GM12878 (cell line): ENCODE data around the gene DUSP22. TPM values are rescaled to one million over a fixed set of nuclear protein-coding genes. Genes with fewer than 3 reads are reported as not detected.

Experiments used
- ATAC-seq: fragments of 200-7000 bp; cut with Tn5 transposase; 3 replicates; pipeline ENCODE4 v1.9.1; 2020; ENCODE audit warnings: mild to moderate bottlenecking, moderate library complexity
- BruUV-seq: library from RNA; stranded (reverse); fragments of 400-500 nt; replicated peaks from 2 replicates; lab custom pipeline; 2021; lab: Mats Ljungman, UMichigan
- CTCF ChIA-PET: fragments of 300-600 bp; sonication (Branson Sonifier 250); formaldehyde crosslinking; extraction: SDS; loops from one replicate; lab custom pipeline; 2021; ENCODE audit warnings: inconsistent platforms; lab: Yijun Ruan, JAX
- POLR2A ChIA-PET: fragments of 350-600 bp; formaldehyde crosslinking; extraction: SDS; loops from one replicate; lab custom pipeline; 2021; ENCODE audit warnings: inconsistent platforms; lab: Charles Lee
- RAD21 ChIA-PET: fragments of 300-600 bp; sonication (Branson Sonifier 250); formaldehyde crosslinking; loops from one replicate; lab custom pipeline; 2023; ENCODE audit warnings: antibody characterized with exemption; ENCODE audit not compliant: unreplicated experiment; lab: Charles Lee
- SMC1A ChIA-PET: fragments of 300-600 bp; sonication (Branson Sonifier 250); formaldehyde crosslinking; loops from one replicate; lab custom pipeline; 2023; ENCODE audit not compliant: unreplicated experiment, uncharacterized antibody; lab: Charles Lee
- DNase-seq: peaks from one replicate; pipeline ENCODE4 v3.0.0-alpha.2; 2011; ENCODE audit warnings: low read depth, low spot score
- FAIRE-seq: peaks from 3 replicates; lab custom pipeline; 2011; peaks lifted over from hg19 to GRCh38; lab: Jason Lieb, UNC
- H2AFZ ChIP-seq: 2 replicates; pipeline ENCODE4 v1.6.0; 2011; ENCODE audit warnings: low read depth, low read length, control low read depth; ENCODE audit not compliant: control insufficient read depth
- H3K27ac ChIP-seq: 2 replicates; pipeline ENCODE4 v1.5.1; 2011; ENCODE audit warnings: control low read depth; ENCODE audit not compliant: control insufficient read depth, insufficient read depth
- H3K27me3 ChIP-seq, 2 experiments: replicated peaks in 1 of 2; 2 replicates each; pipeline versions ENCODE4 v1.6.0 to v1.6.1; 2011; ENCODE audit warnings: low read length in 1 of 2; ENCODE audit not compliant: control insufficient read depth in 2 of 2, insufficient read depth in 2 of 2
- H3K36me3 ChIP-seq, 2 experiments: 2 replicates each; pipeline ENCODE4 v1.5.1; 2011; ENCODE audit warnings: low read length in 1 of 2; ENCODE audit not compliant: control insufficient read depth in 2 of 2, insufficient read depth in 2 of 2
- H3K4me1 ChIP-seq: 2 replicates; pipeline ENCODE4 v1.6.1; 2011; ENCODE audit warnings: mild to moderate bottlenecking, low read length, moderate library complexity, mixed read lengths; ENCODE audit not compliant: control insufficient read depth, insufficient read depth
- H3K4me2 ChIP-seq: 2 replicates; pipeline ENCODE4 v1.6.0; 2011; ENCODE audit warnings: control low read depth; ENCODE audit not compliant: control insufficient read depth, insufficient read depth
- H3K4me3 ChIP-seq: fragments of 200-600 bp; sonication (generic); 2 replicates; pipeline ENCODE4 v1.5.1; 2016
- H3K79me2 ChIP-seq: 2 replicates; pipeline ENCODE4 v1.6.0; 2011; ENCODE audit warnings: low read length; ENCODE audit not compliant: control insufficient read depth, insufficient read depth
- H3K9ac ChIP-seq: 2 replicates; pipeline ENCODE4 v1.8.0; 2011; ENCODE audit warnings: low read length, control low read depth, mixed read lengths; ENCODE audit not compliant: control insufficient read depth, insufficient read depth
- H3K9me3 ChIP-seq: replicated peaks from 3 replicates; pipeline ENCODE4 v1.5.1; 2011; ENCODE audit warnings: mild to moderate bottlenecking, low read length; ENCODE audit not compliant: control insufficient read depth, insufficient read depth
- H4K20me1 ChIP-seq: 2 replicates; pipeline ENCODE4 v1.6.0; 2011; ENCODE audit not compliant: control insufficient read depth, insufficient read depth
- BCL11A ChIP-seq: IDR thresholded peaks from 2 replicates; pipeline ENCODE4 v1.6.1; 2011; ENCODE audit warnings: low read depth, low read length
- BHLHE40 ChIP-seq, 2 experiments: fragments of 450-650 bp in 1 of 2; IDR thresholded peaks; 2 replicates each; pipeline ENCODE4 v1.6.1; 2011 to 2017; ENCODE audit warnings: low read depth in 2 of 2, borderline replicate concordance in 1 of 2, improper control_type of control experiment in 1 of 2, low read length in 1 of 2, mild to moderate bottlenecking in 1 of 2
- FOXK2 ChIP-seq: fragments of 450-650 bp; IDR thresholded peaks from 2 replicates; pipeline ENCODE4 v1.6.1; 2017; ENCODE audit warnings: mild to moderate bottlenecking, moderate library complexity
- GATAD2B ChIP-seq: fragments of 450-650 bp; conservative IDR thresholded peaks from 2 replicates; pipeline ENCODE4 v1.6.1; 2017; ENCODE audit warnings: low read depth, mild to moderate bottlenecking, moderate library complexity
- KDM1A ChIP-seq: fragments of 200-600 bp; sonication (generic); IDR thresholded peaks from 2 replicates; pipeline ENCODE4 v1.6.1; 2016; ENCODE audit warnings: borderline replicate concordance
- PAX8 ChIP-seq: fragments of 450-650 bp; IDR thresholded peaks from 2 replicates; pipeline ENCODE4 v1.6.1; 2017; ENCODE audit warnings: mild to moderate bottlenecking, moderate library complexity
- RCOR1 ChIP-seq: conservative IDR thresholded peaks from 2 replicates; pipeline ENCODE4 v1.6.1; 2012; ENCODE audit warnings: low read depth, low read length, improper control_type of control experiment
- TAF1 ChIP-seq: IDR thresholded peaks from 2 replicates; pipeline ENCODE4 v1.6.1; 2011; ENCODE audit warnings: mild to moderate bottlenecking, low read depth, low read length, borderline replicate concordance
- ZZZ3 ChIP-seq: IDR thresholded peaks from 2 replicates; pipeline ENCODE4 v1.6.1; 2011; ENCODE audit warnings: low read depth; ENCODE audit not compliant: control insufficient read depth, insufficient read length
- whole genome bisulfite sequencing: methylation state at CpG from one replicate; pipeline ENCODE4 v1.1.6; 2016; ENCODE audit warnings: low lambda C conversion rate; ENCODE audit not compliant: insufficient replicate concordance, insufficient coverage; ENCODE audit errors: missing lambda C conversion rate; 5-methylcytosine and 5-hydroxymethylcytosine counted together
- in situ Hi-C: fragments of 300-500 bp; cut with MboI; formaldehyde crosslinking; loops from 9 replicates; pipeline ENCODE4 v1.14.3; 2018; ENCODE audit warnings: mixed read lengths
- intact Hi-C: fragments of 100-400 bp; cut with micrococcal nuclease; formaldehyde crosslinking; loops from one replicate; pipeline ENCODE4 v1.14.2; 2022; ENCODE audit not compliant: unreplicated experiment
- polyA plus RNA-seq, 11 experiments: library from polyadenylated mRNA; depleted of rRNA in 4 of 11; unstranded in 6 of 11; stranded (reverse) in 5 of 11; fragments of >200 nt; fragmentation: Nextera tagmentation in 4 of 11; fragmentation: Illumina TruSeq in 1 of 11; extraction: Ambion mirVana in 4 of 11; extraction: Trizol in 1 of 11; gene quantifications; 1 replicate in 1 of 11; 2 replicates in 10 of 11; pipeline versions ENCODE4 v1.2.1 to v1.2.3, GENCODE V29; 2011 to 2016; ENCODE audit warnings: inconsistent platforms in 2 of 11, missing spikeins in 2 of 11, low read depth in 1 of 11
- total RNA-seq, 4 experiments: library from RNA; depleted of rRNA in 3 of 4; stranded (reverse); fragments of >200 nt in 3 of 4; fragmentation: Illumina TruSeq in 1 of 4; extraction: Trizol in 1 of 4; gene quantifications; 2 replicates each; pipeline versions ENCODE4 v1.2.1 to v1.2.3, GENCODE V29; 2013 to 2021
- TF ChIP-seq, protein P1 (sequence below): IDR thresholded peaks from 2 replicates; pipeline ENCODE4 v1.6.1; 2011; ENCODE audit warnings: borderline replicate concordance, low read depth, mild to moderate bottlenecking, moderate library complexity, low read length; ENCODE audit not compliant: insufficient read depth, poor library complexity, severe bottlenecking
- TF ChIP-seq, protein P2 (sequence below): fragments of 450-650 bp; IDR thresholded peaks from 2 replicates; pipeline ENCODE4 v1.6.1; 2017; ENCODE audit warnings: mild to moderate bottlenecking, moderate library complexity
- TF ChIP-seq, protein P3 (sequence below): fragments of 450-650 bp; IDR thresholded peaks from 2 replicates; pipeline ENCODE4 v1.6.1; 2014; ENCODE audit warnings: mild to moderate bottlenecking

The DUSP22 gene
- total and polyA plus RNA-seq, 10 of the 15 experiments (the other 5 are each of a cell fraction or from before 2014, with no cell fraction given) = 78.9 to 156 (median 107) TPM

DNA sequence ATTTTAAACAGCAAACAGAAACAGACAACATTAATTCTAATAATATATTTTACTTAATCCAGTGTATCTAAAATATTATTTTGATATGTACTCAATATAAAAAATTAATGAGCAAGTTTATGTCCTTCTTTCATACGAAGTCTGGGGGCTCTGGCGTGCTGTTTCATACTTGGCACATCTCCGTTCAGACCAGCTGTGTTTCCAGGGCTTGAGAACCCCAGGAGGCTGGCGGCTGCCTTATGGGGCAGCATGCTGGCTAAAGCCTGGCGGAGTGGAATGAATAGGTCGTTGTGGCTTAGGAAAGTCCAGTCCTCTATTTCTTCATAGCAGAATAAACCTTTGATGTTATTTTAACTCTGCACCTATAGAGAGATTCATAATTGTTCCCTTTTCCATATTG, 43.3 kb downstream of the DUSP22 start:
- FAIRE-seq = no peak
- Histone ChIP-seq H3K27me3 (no peaks in the 10 kb centered on the region), H3K9ac (no peak overlapping the region), H3K27ac (no peak overlapping the region), H3K79me2 (peaks cover 87% of the 10 kb centered on the region), H3K4me2 (no peak overlapping the region), H2AFZ (no peak overlapping the region), H3K4me1 (peaks cover 86% of the 10 kb centered on the region), H3K4me3 (no peak overlapping the region), H4K20me1 (no peaks in the 10 kb centered on the region), H3K36me3 (peaks cover 2 to 7% of the 10 kb centered on the region in 2 experiments), H3K9me3 (no peaks in the 10 kb centered on the region)
- ChIA-PET SMC1A (interaction anchor here (8.0 to 17.1 kb wide), 6 partner anchors 5 to 59 kb away, joined by 104 to 707 read pairs (median 154); partner anchors contain the start of gene IRF4), POLR2A (interaction anchor here (8.3 kb wide), 1 partner anchor 20 kb away, joined by 165 read pairs; no protein-coding TSS in a partner anchor), RAD21 (interaction anchor here (1.0 to 8.7 kb wide), 5 partner anchors 13 to 56 kb away, joined by 4 to 140 read pairs (median 93); partner anchors contain the start of gene IRF4), CTCF (interaction anchor here (3.4 to 6.0 kb wide), 3 partner anchors 16 to 20 kb away, joined by 14 to 77 read pairs (median 32); no protein-coding TSS in a partner anchor)
- WGBS = 64% methylated on average over 6 of the region's 6 CpGs
- intact Hi-C loops (no loop called here), in situ Hi-C loops (no loop called here)
- no peak for ATAC-seq
- TF ChIP-seq, protein P1, sequence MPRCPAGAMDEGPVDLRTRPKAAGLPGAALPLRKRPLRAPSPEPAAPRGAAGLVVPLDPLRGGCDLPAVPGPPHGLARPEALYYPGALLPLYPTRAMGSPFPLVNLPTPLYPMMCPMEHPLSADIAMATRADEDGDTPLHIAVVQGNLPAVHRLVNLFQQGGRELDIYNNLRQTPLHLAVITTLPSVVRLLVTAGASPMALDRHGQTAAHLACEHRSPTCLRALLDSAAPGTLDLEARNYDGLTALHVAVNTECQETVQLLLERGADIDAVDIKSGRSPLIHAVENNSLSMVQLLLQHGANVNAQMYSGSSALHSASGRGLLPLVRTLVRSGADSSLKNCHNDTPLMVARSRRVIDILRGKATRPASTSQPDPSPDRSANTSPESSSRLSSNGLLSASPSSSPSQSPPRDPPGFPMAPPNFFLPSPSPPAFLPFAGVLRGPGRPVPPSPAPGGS = no peak
- TF ChIP-seq, protein P2, sequence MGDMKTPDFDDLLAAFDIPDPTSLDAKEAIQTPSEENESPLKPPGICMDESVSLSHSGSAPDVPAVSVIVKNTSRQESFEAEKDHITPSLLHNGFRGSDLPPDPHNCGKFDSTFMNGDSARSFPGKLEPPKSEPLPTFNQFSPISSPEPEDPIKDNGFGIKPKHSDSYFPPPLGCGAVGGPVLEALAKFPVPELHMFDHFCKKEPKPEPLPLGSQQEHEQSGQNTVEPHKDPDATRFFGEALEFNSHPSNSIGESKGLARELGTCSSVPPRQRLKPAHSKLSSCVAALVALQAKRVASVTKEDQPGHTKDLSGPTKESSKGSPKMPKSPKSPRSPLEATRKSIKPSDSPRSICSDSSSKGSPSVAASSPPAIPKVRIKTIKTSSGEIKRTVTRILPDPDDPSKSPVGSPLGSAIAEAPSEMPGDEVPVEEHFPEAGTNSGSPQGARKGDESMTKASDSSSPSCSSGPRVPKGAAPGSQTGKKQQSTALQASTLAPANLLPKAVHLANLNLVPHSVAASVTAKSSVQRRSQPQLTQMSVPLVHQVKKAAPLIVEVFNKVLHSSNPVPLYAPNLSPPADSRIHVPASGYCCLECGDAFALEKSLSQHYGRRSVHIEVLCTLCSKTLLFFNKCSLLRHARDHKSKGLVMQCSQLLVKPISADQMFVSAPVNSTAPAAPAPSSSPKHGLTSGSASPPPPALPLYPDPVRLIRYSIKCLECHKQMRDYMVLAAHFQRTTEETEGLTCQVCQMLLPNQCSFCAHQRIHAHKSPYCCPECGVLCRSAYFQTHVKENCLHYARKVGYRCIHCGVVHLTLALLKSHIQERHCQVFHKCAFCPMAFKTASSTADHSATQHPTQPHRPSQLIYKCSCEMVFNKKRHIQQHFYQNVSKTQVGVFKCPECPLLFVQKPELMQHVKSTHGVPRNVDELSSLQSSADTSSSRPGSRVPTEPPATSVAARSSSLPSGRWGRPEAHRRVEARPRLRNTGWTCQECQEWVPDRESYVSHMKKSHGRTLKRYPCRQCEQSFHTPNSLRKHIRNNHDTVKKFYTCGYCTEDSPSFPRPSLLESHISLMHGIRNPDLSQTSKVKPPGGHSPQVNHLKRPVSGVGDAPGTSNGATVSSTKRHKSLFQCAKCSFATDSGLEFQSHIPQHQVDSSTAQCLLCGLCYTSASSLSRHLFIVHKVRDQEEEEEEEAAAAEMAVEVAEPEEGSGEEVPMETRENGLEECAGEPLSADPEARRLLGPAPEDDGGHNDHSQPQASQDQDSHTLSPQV = no peak
- TF ChIP-seq RCOR1 (no peak), BCL11A (no peak), GATAD2B (no peak), ZZZ3 (no peak), BHLHE40 (IDR thresholded peaks at IDR 0.05; ENCODE audit: borderline replicate concordance in 1 of 2, low read depth in 2 of 2, low read length in 1 of 2) (no peak), FOXK2 (no peak), TAF1 (no peak), KDM1A (no peak), PAX8 (no peak)
- TF ChIP-seq, protein P3, sequence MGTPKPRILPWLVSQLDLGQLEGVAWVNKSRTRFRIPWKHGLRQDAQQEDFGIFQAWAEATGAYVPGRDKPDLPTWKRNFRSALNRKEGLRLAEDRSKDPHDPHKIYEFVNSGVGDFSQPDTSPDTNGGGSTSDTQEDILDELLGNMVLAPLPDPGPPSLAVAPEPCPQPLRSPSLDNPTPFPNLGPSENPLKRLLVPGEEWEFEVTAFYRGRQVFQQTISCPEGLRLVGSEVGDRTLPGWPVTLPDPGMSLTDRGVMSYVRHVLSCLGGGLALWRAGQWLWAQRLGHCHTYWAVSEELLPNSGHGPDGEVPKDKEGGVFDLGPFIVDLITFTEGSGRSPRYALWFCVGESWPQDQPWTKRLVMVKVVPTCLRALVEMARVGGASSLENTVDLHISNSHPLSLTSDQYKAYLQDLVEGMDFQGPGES = no peak
- BruUV-seq = no TSS peak
- DNase-seq = no peak
